SK-MEL-5 (cell line): ENCODE measurements around the gene CYP39A1. TPM values are rescaled to one million over a fixed set of nuclear protein-coding genes. Genes with fewer than 3 reads are reported as not detected.

Experiments
- DNase-seq: peaks from one replicate; pipeline ENCODE4 v3.0.0-alpha.2; 2016; ENCODE audit warnings: low read depth, low spot score
- in situ Hi-C: cut with HindIII; loops from 2 replicates; pipeline ENCODE4 v1.10.0; 2016; ENCODE audit warnings: low sequenced_read_pairs, high pct_unique_total_duplicates, low pct_unique_long_range_greater_than_20kb
- polyA plus RNA-seq, 2 experiments: library from polyadenylated mRNA; depleted of rRNA; stranded (reverse); fragments of >200 nt; gene quantifications; 2 replicates each; pipeline ENCODE4 v1.2.3, GENCODE V29; 2015
- total RNA-seq: library from RNA; depleted of rRNA; stranded (reverse); fragments of >200 nt; shearing (Covaris generic); gene quantifications from 2 replicates; pipeline ENCODE4 v1.2.3, GENCODE V29; 2014; rRNA removed

CYP39A1 gene
- total RNA-seq: 0.34 and 0.56 TPM in 2 replicates
- polyA plus RNA-seq (2015; cell fraction: cytosol; rRNA removed): 0.20 and 1.1 TPM in 2 replicates
- 1.1 and 1.6 TPM in 2 replicates for polyA plus RNA-seq (2015; cell fraction: nucleus; rRNA removed)

DNA sequence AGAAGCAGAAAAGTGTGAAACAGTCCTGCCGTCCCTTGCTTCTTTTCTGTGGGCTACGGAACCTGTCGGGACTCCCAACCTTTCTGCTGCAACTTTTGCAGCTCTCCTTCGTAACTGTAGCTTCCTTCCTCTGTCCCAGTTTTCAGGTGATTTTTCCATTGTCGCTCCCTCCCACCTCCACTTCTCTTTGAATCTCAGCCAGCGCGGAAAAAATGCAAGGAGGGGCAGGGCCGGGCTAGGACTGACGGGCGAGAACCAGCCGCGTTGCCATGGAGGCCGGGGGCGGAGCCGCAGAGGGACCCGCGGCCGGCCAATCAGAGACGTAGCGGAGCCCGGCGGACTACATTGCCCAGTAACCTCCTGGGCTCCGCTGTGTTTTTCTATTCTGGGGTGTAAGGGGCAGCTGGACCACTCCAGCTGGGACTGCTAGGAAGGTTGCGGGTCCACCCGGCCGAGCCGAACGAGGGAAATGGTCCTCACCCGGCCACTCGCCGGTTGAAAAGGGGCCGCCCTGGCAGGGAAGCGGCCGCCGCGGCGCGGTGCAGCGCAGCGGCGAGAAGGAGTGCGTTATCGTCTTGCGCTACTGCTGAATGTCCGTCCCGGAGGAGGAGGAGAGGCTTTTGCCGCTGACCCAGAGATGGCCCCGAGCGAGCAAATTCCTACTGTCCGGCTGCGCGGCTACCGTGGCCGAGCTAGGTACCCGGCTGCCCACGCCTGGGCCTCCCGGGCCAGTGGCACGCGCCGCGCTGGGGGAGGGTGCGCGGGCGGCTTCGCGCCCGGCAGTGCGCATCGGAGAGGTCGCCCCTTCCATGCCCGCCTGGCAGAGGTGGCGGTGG lies at the start of gene CYP39A1, which contains the start of gene SLC25A27:
CYP39A1 (minus strand) TSS at position 216 of the 836 bp plus-strand sequence. CDS start 236 bp downstream, outside the sequence.
SLC25A27 (plus strand) TSS at position 373 of the 836 bp plus-strand sequence; CDS start at position 591, 218 bp downstream.
- in situ Hi-C loops: no loop called here
- peak; percentile 87 for DNase-seq

DNA sequence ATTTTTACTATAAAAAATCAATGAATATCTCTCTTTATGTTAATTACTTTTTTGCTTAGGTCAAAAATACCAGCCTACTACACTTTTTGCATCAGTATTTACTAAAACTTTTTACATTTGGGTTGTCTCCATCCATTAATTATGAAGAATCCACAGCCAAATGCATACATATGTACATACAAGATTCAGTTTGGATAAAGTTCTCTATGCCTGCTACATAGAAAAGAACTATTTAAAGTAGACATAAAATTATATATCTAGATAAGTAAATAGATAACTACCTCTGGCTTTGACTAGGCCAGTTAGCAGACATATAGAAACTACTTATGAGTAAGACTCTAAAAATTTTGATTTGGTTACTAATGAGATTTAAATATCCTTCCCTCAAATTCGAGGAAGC lies 47.4 kb upstream of the CYP39A1 start:
- no peak for DNase-seq
- in situ Hi-C loops: no loop called here

GRCh38 chr6:46690911-46691451 lies 38.4 kb upstream of the CYP39A1 start:
- DNase-seq: no peak
- in situ Hi-C loops: no loop called here

GRCh38 chr6:46690141-46690755 lies 37.6 kb upstream of the CYP39A1 start:
- in situ Hi-C loops: no loop called here

DNA sequence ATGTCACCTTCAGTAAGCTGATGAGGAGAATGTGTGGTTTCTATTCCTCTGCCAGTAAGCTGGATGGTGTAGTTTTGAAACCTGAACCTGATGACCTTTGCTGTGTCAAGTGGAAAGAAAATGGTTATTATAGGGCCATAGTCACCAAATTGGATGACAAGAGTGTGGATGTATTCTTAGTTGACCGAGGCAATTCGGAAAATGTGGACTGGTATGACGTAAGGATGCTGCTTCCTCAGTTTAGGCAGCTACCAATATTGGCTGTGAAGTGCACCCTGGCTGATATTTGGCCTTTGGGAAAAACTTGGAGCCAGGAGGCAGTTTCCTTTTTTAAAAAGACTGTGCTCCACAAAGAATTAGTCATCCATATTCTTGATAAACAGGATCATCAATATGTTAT lies 37.0 kb upstream of the CYP39A1 start:
- in situ Hi-C loops: no loop called here
- no peak for DNase-seq

More at GRCh38 chr6:46690141-46690755, 37.6 kb upstream of the CYP39A1 start:
- DNase-seq: no peak

- no peak for DNase-seq
- in situ Hi-C loops: no loop called here
Observed at GRCh38 chr6:46688966-46689335, 36.3 kb upstream of the CYP39A1 start.

DNA sequence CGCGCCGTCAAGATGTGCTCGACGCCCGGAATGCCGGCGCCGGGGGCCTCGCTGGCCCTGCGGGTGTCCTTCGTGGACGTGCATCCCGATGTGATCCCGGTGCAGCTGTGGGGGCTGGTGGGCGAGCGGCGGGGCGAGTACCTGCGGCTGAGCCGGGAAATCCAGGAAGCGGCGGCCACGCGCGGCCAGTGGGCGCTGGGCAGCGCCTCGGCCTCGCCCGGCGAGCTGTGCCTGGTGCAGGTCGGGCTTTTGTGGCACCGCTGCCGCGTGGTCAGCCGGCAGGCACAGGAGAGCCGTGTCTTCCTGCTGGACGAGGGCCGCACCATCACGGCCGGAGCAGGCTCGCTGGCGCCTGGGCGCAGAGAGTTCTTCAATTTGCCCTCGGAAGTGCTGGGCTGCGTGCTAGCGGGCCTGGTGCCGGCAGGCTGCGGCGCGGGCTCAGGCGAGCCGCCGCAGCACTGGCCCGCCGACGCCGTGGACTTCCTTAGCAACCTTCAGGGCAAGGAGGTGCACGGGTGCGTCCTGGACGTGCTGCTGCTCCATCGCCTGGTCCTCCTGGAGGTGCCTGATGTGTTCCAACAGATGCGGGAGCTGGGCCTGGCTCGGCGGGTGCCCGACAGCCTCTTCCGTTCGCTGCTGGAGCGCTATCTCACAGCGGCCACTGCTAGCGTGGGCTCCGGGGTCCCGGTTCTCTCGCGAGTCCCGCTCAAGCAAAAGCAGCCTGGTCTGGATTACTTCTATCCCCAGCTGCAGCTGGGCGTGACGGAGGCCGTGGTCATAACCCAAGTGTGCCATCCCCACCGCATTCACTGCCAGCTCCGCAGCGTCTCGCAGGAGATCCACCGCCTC lies 35.7 kb upstream of the CYP39A1 start:
- in situ Hi-C loops: no loop called here
- DNase-seq: no peak

DNA sequence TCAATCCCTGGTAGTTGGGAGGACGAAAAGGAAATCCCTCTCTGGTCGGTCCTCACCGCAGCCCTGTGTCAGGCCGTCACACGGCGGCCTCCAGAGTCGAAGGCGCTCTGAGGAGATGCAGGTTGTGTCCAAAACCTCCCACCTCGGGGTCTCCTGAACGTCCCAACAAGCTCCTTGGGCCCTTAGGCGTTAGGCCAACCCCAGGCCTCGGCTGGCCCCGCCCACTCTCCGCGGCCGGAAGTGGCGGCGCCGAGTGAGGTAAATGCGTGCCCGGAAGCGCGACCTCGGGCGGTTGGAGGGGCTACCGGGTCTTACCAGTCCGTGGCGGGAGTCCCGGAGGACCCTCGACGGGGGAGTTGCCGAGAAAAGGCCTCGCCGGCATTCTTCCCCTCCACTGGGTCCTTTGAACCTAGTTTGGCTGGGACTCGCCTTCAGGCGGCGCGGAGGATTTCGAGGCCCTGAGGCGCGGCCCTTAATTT lies 35.0 kb upstream of the CYP39A1 start, which contains the start of gene TDRD6:
TDRD6 (plus strand) TSS at position 267 of the 479 bp plus-strand sequence. CDS start 244 bp downstream, outside the sequence.
- in situ Hi-C loops: no loop called here
- no peak for DNase-seq

DNA sequence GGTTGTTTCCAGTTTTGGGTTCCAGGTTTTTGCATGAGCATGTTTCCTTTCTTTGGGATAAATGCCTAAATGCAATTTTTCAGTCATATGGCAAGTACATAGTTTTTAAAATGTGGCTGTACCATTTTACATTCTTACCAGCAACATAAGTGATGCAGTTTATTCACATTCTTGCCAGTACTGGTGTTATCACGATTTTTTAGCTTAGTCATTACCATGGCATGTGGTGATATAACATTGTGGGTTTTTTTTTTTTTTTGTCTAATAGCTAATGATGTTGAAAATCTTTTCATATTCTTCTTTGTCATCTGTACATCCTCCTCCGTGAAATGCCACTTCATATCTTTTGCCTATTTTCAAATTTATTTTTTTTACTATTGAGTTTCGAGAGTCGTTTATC lies 32.2 kb upstream of the CYP39A1 start:
- in situ Hi-C loops: no loop called here

GRCh38 chr6:46677314-46677654 lies 24.7 kb upstream of the CYP39A1 start:
- in situ Hi-C loops: no loop called here
- DNase-seq: peak; percentile 26

More for the DNA sequence above, 32.2 kb upstream of the CYP39A1 start:
- DNase-seq: no peak

GRCh38 chr6:46676604-46677313 lies 24.1 kb upstream of the CYP39A1 start:
- DNase-seq: no peak
- in situ Hi-C loops: no loop called here

DNA sequence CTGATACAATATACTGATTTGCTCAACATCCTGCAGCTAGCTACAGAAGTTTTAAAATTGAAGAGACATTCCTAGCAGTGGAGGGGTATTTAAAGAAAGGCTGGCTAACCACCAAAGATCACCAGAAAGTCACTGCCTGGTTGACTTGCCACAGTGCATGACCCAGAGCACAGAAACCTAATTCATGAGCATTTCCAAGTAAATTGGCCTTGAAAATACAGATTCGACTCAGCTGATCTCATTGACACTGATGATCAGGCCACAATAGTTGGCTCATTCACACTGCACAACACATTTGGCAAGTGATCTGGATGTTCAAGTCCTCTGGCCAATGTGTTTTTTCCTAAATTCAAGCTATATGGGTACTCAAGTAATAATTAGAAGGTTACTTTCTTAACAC lies 21.8 kb upstream of the CYP39A1 start:
- in situ Hi-C loops: no loop called here

DNA sequence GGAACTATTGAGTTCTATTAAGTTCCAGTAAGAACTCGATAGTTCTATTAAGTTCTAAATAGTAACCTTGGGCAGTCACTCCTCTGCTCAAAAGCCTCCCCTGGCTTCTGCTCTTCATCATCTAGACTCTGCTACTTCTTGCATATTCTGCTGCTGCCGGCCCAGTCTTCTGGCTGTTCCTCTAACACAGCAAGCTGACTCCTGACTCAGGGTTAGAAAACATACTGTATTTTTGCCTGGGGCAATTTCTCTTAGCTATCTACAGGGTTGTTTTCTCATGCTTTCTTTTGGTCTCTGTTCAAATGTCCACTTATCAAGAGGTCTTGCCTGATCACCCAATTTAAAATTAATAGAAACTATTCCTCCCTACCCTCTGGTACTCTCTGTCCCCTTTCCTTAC lies 14.8 kb upstream of the CYP39A1 start:
- in situ Hi-C loops: no loop called here
- no peak for DNase-seq

More for the DNA sequence above, 21.8 kb upstream of the CYP39A1 start:
- peak; percentile 53 for DNase-seq

GRCh38 chr6:46661483-46661882 lies 8.9 kb upstream of the CYP39A1 start:
- DNase-seq: no peak
- in situ Hi-C loops: no loop called here

DNA sequence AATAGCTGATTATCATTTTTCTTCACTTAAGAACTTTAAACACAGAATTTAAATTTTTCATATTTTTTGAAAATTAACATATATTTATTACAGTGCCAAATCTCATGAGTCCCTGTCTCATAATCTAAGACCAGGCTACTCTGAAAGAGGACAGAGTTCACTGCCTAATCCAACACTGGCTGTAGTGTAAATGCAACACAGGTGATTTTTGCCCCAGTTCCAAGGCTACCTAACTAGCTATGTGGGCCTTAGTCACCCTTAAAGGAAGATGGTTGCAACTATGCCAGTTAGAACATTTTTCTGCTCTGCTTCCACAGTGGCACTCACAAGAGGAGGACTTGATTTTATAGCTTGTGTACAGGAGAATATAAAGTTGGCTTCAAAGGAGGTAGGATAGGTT lies 5.0 kb upstream of the CYP39A1 start:
- in situ Hi-C loops: no loop called here

GRCh38 chr6:46655803-46656202 lies 3.2 kb upstream of the CYP39A1 start:
- in situ Hi-C loops: no loop called here
- peak; percentile 78 for DNase-seq

More for the DNA sequence above, 5.0 kb upstream of the CYP39A1 start:
- DNase-seq: no peak
